SH-SY5Y (cell line): Measurements from ENCODE around the gene ZNF273.

ENCODE experiments used
- GATA2 ChIP-seq: IDR thresholded peaks from 2 replicates; pipeline ENCODE4 v1.6.1; 2011; ENCODE audit warnings: mild to moderate bottlenecking, low read depth, low read length
- GATA3 ChIP-seq: IDR thresholded peaks from 2 replicates; pipeline ENCODE4 v1.6.1; 2011; ENCODE audit warnings: low read depth, mild to moderate bottlenecking, low read length, moderate library complexity

ZNF273 gene

GRCh38 chr7:64874562-64875250 is 28.4 kb upstream of the ZNF273 start:
- TF ChIP-seq GATA3 (no peak), GATA2 (no peak)

- no peak for TF ChIP-seq GATA3
Measured at GRCh38 chr7:64875258-64875657, 27.8 kb upstream of the ZNF273 start.

GRCh38 chr7:64875658-64876406 is 27.2 kb upstream of the ZNF273 start:
- no peak for TF ChIP-seq GATA3
- TF ChIP-seq GATA2: no peak

- no peak for TF ChIP-seq GATA3
- TF ChIP-seq GATA2: no peak
Measured at GRCh38 chr7:64876792-64877713, 26.0 kb upstream of the ZNF273 start.

GRCh38 chr7:64877714-64878610 is 25.1 kb upstream of the ZNF273 start:
- no peak for TF ChIP-seq GATA3
- TF ChIP-seq GATA2: no peak

GRCh38 chr7:64878684-64879083 is 24.4 kb upstream of the ZNF273 start:
- TF ChIP-seq GATA3 (no peak), GATA2 (no peak)

- TF ChIP-seq GATA2 (no peak), GATA3 (no peak)
Measured at GRCh38 chr7:64879086-64879730, 23.9 kb upstream of the ZNF273 start.

GRCh38 chr7:64879800-64880199 is 23.3 kb upstream of the ZNF273 start:
- TF ChIP-seq GATA3: no peak
- no peak for TF ChIP-seq GATA2

GRCh38 chr7:64880322-64881297 is 22.5 kb upstream of the ZNF273 start:
- TF ChIP-seq GATA3 (no peak), GATA2 (no peak)

- TF ChIP-seq GATA2: no peak
- no peak for TF ChIP-seq GATA3
Measured at GRCh38 chr7:64881461-64882287, 21.4 kb upstream of the ZNF273 start.
